Rectal smooth muscle tissue (tissue), 1 donor: Measurements from ENCODE around the gene STPG4.
A peak's percentile ranks its signal among the peaks of the same experiment; 100 is the strongest.
"Not testable (repeated sequence)": the region's sequence is repeated elsewhere in the genome, so short reads cannot be mapped to it uniquely, and the experiment has no call there.

Experiments
- H3K27ac ChIP-seq: one replicate; pipeline ENCODE4 v1.7.0; 2013; ENCODE audit warnings: low read depth, low read length, inconsistent platforms
- H3K27me3 ChIP-seq: one replicate; pipeline ENCODE4 v1.7.0; 2013; ENCODE audit warnings: low read length; ENCODE audit not compliant: control insufficient read depth, insufficient read depth
- H3K36me3 ChIP-seq: one replicate; pipeline ENCODE4 v1.7.0; 2013; ENCODE audit warnings: low read length; ENCODE audit not compliant: control insufficient read depth, insufficient read depth
- H3K4me1 ChIP-seq: one replicate; pipeline ENCODE4 v1.7.0; 2013; ENCODE audit warnings: low read length; ENCODE audit not compliant: control insufficient read depth, insufficient read depth
- H3K4me3 ChIP-seq: one replicate; pipeline ENCODE4 v1.7.0; 2013; ENCODE audit warnings: low read length
- H3K9ac ChIP-seq: one replicate; pipeline ENCODE4 v1.7.0; 2013; ENCODE audit warnings: low read length

STPG4 gene

DNA sequence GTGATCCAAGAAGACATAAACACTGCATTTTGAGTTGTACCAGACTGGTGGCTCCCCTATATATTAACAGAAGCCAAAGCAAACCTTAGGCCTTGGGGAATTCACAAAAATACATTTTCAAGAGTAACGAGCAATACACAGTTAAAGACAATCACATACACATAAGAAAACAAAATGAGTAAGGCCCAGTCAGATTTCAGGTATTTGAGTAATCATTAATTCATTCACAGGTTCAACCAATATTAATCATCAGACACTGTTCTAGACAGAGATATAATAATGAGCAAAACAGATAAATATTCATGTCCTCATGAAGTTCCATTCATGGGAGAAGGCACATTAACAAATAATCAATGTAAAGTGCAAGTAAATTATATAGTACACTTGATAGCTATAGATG, 9.6 kb downstream of the STPG4 start:
- Histone ChIP-seq H3K9ac (no peak overlapping the region), H3K36me3 (peaks cover 2% of the 10 kb centered on the region)

DNA sequence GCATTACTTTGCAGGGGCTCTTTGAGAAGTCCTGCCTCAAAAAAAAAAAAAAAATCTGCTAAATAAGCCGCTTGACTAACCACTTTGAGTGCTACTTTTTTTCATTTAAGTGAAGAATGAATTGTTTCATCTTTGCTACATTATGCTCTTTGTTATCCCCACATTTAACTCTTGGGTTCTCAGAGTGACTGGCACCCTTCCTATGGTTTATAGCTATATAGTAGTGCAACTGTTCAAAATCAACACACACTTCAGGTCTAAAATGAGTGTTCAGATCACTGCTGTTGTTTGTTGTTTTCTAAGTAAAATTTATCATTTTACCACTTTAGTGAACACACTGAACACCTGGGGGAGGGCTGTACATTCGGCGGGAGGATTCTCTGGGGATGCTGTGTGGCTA, 13.6 kb downstream of the STPG4 start:
- no peak overlapping the region for H3K9ac ChIP-seq
- no peak overlapping the region for H3K27ac ChIP-seq
- no peaks in the 10 kb centered on the region for H3K4me1 ChIP-seq
- H3K27me3 ChIP-seq = no peaks in the 10 kb centered on the region
- H3K4me3 ChIP-seq = no peak overlapping the region
- H3K36me3 ChIP-seq = no peaks in the 10 kb centered on the region

More for the DNA sequence above, 9.6 kb downstream of the STPG4 start:
- Histone ChIP-seq H3K4me3 (no peak overlapping the region), H3K27me3 (no peaks in the 10 kb centered on the region), H3K27ac (no peak overlapping the region), H3K4me1 (no peaks in the 10 kb centered on the region)

GRCh38 chr2:47134386-47135090, 20.6 kb downstream of the STPG4 start:
- Histone ChIP-seq H3K36me3 (no peaks in the 10 kb centered on the region), H3K9ac (no peak overlapping the region), H3K4me1 (no peaks in the 10 kb centered on the region), H3K4me3 (no peak overlapping the region), H3K27me3 (no peaks in the 10 kb centered on the region), H3K27ac (no peak overlapping the region)

DNA sequence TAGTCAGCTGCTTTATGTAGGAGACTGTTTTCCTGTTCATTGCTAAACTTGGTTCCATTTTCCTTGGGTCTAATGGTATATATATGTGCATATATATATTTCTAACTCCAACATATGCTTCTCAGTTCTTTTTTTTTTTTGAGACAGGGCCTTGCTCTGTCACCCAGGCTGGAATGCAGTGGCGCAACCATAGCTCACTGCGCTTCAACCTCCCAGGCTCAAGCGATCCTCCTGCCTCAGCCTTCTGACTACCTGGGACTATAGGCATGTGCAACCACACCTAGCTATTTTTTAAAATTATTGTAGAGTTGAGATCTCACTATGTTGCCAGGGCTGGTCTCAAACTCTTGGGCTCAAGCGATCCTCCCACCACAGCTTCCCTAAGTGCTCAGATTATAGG, 22.1 kb downstream of the STPG4 start:
- H3K27me3 ChIP-seq = no peaks in the 10 kb centered on the region
- H3K4me1 ChIP-seq = no peaks in the 10 kb centered on the region
- H3K4me3 ChIP-seq = no peak overlapping the region
- H3K27ac ChIP-seq = no peak overlapping the region
- H3K36me3 ChIP-seq = no peaks in the 10 kb centered on the region
- H3K9ac ChIP-seq = no peak overlapping the region

DNA sequence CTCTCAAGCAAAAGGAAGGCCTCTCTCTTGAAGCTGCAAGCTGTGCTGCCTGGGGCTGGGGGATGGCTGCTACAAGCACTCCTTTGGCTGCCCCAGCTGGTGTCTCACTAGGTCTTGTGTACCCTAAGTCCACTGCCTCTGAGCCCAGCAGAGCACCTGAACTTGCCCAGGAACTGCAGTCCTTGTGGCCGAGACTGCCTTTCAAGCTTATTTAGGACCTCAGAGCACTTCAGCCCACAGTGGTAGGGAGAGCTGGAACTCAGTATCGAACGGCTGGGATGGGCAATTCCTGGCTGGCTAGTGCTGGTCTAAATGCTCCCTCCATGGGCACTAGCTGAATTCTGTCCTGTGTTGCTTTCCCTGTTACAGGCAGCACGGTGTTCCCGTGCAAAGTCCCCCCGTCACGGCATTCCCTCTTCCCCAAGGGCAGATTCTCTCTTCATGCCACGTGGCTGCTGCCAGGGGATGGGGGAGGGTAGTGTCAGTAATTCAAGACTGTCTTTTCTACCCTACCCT, 25.9 kb downstream of the STPG4 start:
- H3K27ac ChIP-seq = no peak overlapping the region
- no peaks in the 10 kb centered on the region for H3K27me3 ChIP-seq
- no peak overlapping the region for H3K4me3 ChIP-seq
- no peaks in the 10 kb centered on the region for H3K4me1 ChIP-seq
- H3K9ac ChIP-seq = no peak overlapping the region
- H3K36me3 ChIP-seq = no peaks in the 10 kb centered on the region

- Histone ChIP-seq H3K27ac (peak overlapping the region; percentile 28), H3K36me3 (no peaks in the 10 kb centered on the region), H3K9ac (no peak overlapping the region), H3K4me1 (no peaks in the 10 kb centered on the region), H3K27me3 (no peaks in the 10 kb centered on the region), H3K4me3 (no peak overlapping the region)
Observed at GRCh38 chr2:47128705-47129104, 26.4 kb downstream of the STPG4 start.

DNA sequence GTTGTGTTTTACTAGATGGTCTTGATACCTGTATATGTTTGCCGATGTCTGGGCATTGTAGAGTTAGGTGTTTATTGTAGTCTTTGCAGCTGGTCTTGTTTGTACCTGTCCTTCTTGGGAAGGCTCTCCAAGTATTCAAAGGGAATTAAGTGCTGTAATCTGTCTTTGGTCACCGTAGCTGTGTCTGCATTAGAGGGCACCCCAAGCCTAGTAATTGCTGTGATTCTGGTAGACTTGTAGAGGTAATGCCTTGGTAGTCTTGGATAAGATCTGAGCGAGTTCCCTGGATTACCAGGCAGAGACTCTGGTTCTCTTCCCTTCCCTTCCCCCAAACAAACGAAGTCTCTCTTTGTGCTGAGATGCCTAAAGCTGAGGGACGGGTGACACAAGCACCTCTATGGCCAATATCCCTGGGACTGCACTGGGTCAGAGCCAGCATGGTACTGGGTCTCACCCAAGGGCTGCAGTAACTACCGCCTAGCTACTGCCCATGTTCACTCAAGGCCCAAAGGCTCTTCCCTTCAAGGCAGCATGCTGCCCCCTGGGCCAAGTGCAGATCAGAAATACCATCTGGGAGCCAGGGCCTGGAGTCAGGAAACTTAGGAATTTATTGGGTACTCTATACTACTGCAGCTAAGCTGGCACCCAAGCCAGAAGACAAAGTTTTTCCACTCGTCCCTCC, 27.1 kb downstream of the STPG4 start:
- Histone ChIP-seq H3K4me3 (no peak overlapping the region), H3K27me3 (no peaks in the 10 kb centered on the region), H3K36me3 (no peaks in the 10 kb centered on the region), H3K27ac (peak overlapping the region; percentile 28), H3K9ac (no peak overlapping the region), H3K4me1 (no peaks in the 10 kb centered on the region)

- no peaks in the 10 kb centered on the region for H3K36me3 ChIP-seq
- no peak overlapping the region for H3K9ac ChIP-seq
- no peaks in the 10 kb centered on the region for H3K27me3 ChIP-seq
- H3K4me3 ChIP-seq = no peak overlapping the region
- no peaks in the 10 kb centered on the region for H3K4me1 ChIP-seq
- no peak overlapping the region for H3K27ac ChIP-seq
Observed at GRCh38 chr2:47126783-47127182, 28.3 kb downstream of the STPG4 start.

DNA sequence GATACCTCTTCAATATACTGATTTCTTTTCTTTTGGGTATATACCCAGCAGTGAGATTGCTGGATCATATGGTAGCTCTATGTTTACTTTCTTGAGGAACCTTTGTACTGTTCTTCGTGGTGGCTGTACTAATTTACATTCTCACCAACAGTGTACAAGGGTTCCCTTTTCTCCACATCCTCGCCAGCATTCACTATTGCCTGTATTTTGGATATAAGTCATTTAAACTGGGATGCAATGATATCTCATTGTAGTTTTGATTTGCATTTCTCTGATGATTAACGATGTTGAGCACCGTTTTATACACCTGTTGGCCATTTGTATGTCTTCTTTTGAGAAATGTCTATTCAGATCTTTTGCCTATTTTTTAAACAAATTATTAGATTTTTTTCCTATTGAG, 30.4 kb downstream of the STPG4 start:
- H3K36me3 ChIP-seq, H3K9ac ChIP-seq, H3K27ac ChIP-seq, H3K4me3 ChIP-seq, H3K4me1 ChIP-seq, H3K27me3 ChIP-seq: not testable (repeated sequence)

DNA sequence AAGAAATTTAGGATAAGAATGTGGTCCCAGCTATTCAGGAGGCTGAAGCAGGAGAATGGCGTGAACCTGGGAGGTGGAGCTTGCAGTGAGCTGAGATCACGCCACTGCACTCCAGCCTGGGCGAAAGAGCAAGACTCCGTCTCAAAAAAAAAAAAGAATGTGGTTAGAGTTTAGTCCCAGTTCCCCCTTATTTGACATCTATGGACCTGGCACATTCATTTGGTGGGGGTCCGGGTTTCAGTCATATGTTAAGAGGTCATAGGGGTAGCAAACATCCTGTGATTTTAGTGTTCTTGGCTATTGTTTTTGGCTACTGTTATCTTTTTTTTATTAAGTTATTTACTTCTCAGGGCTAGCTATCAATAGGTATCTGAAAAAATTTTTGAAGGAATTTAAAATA, 34.7 kb downstream of the STPG4 start:
- H3K4me3 ChIP-seq, H3K27me3 ChIP-seq, H3K4me1 ChIP-seq, H3K36me3 ChIP-seq, H3K27ac ChIP-seq, H3K9ac ChIP-seq: not testable (repeated sequence)

DNA sequence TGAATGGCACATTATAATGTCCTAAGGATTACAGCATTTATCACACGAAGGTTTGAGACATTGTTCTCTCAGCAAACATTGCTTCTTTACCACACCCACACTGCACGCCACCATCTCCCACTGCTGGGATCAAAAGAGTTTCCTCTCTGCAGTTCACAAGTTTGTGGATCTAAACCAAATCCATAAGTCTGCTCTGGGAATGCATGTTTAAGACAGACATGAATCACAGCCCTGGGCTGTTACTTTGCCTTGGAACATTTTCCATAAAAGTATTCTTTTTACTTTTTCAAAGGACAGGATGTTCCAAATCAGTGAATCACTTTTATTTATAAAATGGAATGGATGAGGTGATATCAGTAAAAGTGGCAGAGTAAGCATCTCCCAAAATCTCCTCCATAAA, 36.1 kb downstream of the STPG4 start:
- H3K4me1 ChIP-seq = no peaks in the 10 kb centered on the region
- H3K9ac ChIP-seq = no peak overlapping the region
- no peak overlapping the region for H3K4me3 ChIP-seq
- H3K36me3 ChIP-seq = no peaks in the 10 kb centered on the region
- no peaks in the 10 kb centered on the region for H3K27me3 ChIP-seq
- no peak overlapping the region for H3K27ac ChIP-seq

GRCh38 chr2:47118581-47118980, 36.5 kb downstream of the STPG4 start:
- no peak overlapping the region for H3K4me3 ChIP-seq
- no peaks in the 10 kb centered on the region for H3K36me3 ChIP-seq
- H3K27me3 ChIP-seq = no peaks in the 10 kb centered on the region
- no peak overlapping the region for H3K9ac ChIP-seq
- no peak overlapping the region for H3K27ac ChIP-seq
- H3K4me1 ChIP-seq = no peaks in the 10 kb centered on the region
